Nephron progenitor cell (in vitro differentiated cells): Measurements from ENCODE around the gene DIP2C.

Experiments used
- DNase-seq: peaks from one replicate; pipeline ENCODE4 v3.0.0; 2021
- H3K27ac Mint-ChIP-seq: 2 replicates; pipeline ENCODE4 v1.8.0; 2021; ENCODE audit warnings: mild to moderate bottlenecking, moderate library complexity, mixed read lengths
- H3K27me3 Mint-ChIP-seq: 2 replicates; pipeline ENCODE4 v1.8.0; 2021; ENCODE audit warnings: mild to moderate bottlenecking, low read depth, mixed read lengths; ENCODE audit not compliant: poor library complexity
- H3K36me3 Mint-ChIP-seq: 2 replicates; pipeline ENCODE4 v1.8.0; 2021; ENCODE audit warnings: low read depth, mixed read lengths
- H3K4me1 Mint-ChIP-seq: 2 replicates; pipeline ENCODE4 v1.8.0; 2021; ENCODE audit warnings: mixed read lengths
- H3K4me3 Mint-ChIP-seq: 2 replicates; pipeline ENCODE4 v1.8.0; 2021; ENCODE audit warnings: mild to moderate bottlenecking, moderate library complexity, mixed read lengths
- H3K9me3 Mint-ChIP-seq: 2 replicates; pipeline ENCODE4 v1.8.0; 2021; ENCODE audit warnings: mild to moderate bottlenecking, moderate library complexity, mixed read lengths
- CTCF ChIP-seq: fragments of 200-600 bp; sonication (generic); IDR thresholded peaks from 2 replicates; pipeline ENCODE4 v1.5.0; 2021; ENCODE audit warnings: antibody characterized with exemption

DIP2C gene

DNA sequence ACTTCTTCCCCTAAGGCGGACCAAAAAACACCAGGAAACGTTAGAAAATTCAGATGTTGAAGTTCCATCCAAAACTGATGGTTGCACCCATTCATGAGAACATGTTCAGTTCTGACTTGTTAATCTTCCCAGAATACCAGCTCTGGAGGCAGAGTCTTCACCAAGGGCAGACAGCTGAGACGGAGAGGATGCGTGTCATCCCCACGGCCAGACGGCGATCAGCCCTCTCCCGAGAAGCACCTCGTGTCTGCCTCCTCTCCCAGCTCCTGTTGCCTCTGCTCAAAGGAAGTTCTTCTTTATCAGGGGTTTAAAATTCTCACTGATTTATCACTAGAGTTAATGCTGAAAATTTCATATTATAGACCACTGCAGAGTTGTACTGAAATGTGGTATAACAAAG is 284.5 kb downstream of the DIP2C start:
- H3K27ac Mint-ChIP-seq, result no peak overlapping the region
- no peak for DNase-seq
- H3K27me3 Mint-ChIP-seq, result no peaks in the 10 kb centered on the region
- H3K4me3 Mint-ChIP-seq, result no peak overlapping the region
- peaks cover 23% of the 10 kb centered on the region for H3K4me1 Mint-ChIP-seq
- peaks cover 80% of the 10 kb centered on the region for H3K36me3 Mint-ChIP-seq
- TF ChIP-seq CTCF, result no peak
- H3K9me3 Mint-ChIP-seq, result peaks cover 26% of the 10 kb centered on the region

GRCh38 chr10:404346-404745 is 285.1 kb downstream of the DIP2C start:
- Mint-ChIP-seq H3K27me3 (no peaks in the 10 kb centered on the region), H3K36me3 (peaks cover 74% of the 10 kb centered on the region), H3K9me3 (peaks cover 26% of the 10 kb centered on the region), H3K4me3 (no peak overlapping the region), H3K27ac (no peak overlapping the region), H3K4me1 (peaks cover 17% of the 10 kb centered on the region)
- no peak for TF ChIP-seq CTCF
- DNase-seq, result no peak

- no peak for TF ChIP-seq CTCF
- peaks cover 10% of the 10 kb centered on the region for H3K4me1 Mint-ChIP-seq
- DNase-seq, result no peak
- H3K27ac Mint-ChIP-seq, result no peak overlapping the region
- no peak overlapping the region for H3K4me3 Mint-ChIP-seq
- H3K27me3 Mint-ChIP-seq, result no peaks in the 10 kb centered on the region
- H3K36me3 Mint-ChIP-seq, result peaks cover 20% of the 10 kb centered on the region
- no peaks in the 10 kb centered on the region for H3K9me3 Mint-ChIP-seq
Observed at GRCh38 chr10:398954-399353, 290.5 kb downstream of the DIP2C start.

GRCh38 chr10:397321-398068 is 292.0 kb downstream of the DIP2C start:
- Mint-ChIP-seq H3K27ac (no peak overlapping the region), H3K27me3 (no peaks in the 10 kb centered on the region), H3K4me1 (peaks cover 10% of the 10 kb centered on the region), H3K4me3 (no peak overlapping the region), H3K9me3 (no peaks in the 10 kb centered on the region), H3K36me3 (peaks cover 19% of the 10 kb centered on the region)
- no peak for DNase-seq
- no peak for TF ChIP-seq CTCF

- no peak overlapping the region for H3K4me3 Mint-ChIP-seq
- TF ChIP-seq CTCF, result no peak
- no peak overlapping the region for H3K27ac Mint-ChIP-seq
- H3K27me3 Mint-ChIP-seq, result no peaks in the 10 kb centered on the region
- peaks cover 25% of the 10 kb centered on the region for H3K36me3 Mint-ChIP-seq
- no peaks in the 10 kb centered on the region for H3K9me3 Mint-ChIP-seq
- DNase-seq, result no peak
- peaks cover 10% of the 10 kb centered on the region for H3K4me1 Mint-ChIP-seq
Observed at GRCh38 chr10:396535-397220, 292.8 kb downstream of the DIP2C start.
